Measurements from ENCODE around the gene SP9. TPM values are rescaled to one million over a fixed set of nuclear protein-coding genes. Genes with fewer than 3 reads are reported as not detected.

Gene SP9
- total and polyA plus RNA-seq, 10 donors = not detected

- Histone ChIP-seq H3K27ac (no peak overlapping the region), H3K36me3 (no peaks in the 10 kb centered on the region), H3K27me3 (replicated peaks in 1 of 7) (peaks cover 12 to 97% (median 57%) of the 10 kb centered on the region in 7 donors), H3K4me1 (peaks cover 11 to 37% (median 33%) of the 10 kb centered on the region in 6 donors), H3K4me3 (peak overlapping the region; percentile 29 to 65 (median 44)), H3K9me3 (no peaks in the 10 kb centered on the region)
- DNase-seq = no peak
- TF ChIP-seq CTCF (IDR thresholded peaks at IDR 0.05 in 8 of 11, conservative IDR thresholded peaks at IDR 0.05 in 3 of 11) (no peak), POLR2AphosphoS5 (IDR thresholded peaks at IDR 0.05) (no peak), POLR2A (IDR thresholded peaks at IDR 0.05) (no peak)
- 57 to 59% (median 58%) methylated on average over 30 of the region's 30 CpGs for WGBS, 5 donors
- intact Hi-C loops (cut with DNase I; ENCODE audit: low total_unique reads) = no loop called here
Observed at GRCh38 chr2:174325373-174326160, 9.2 kb upstream of the SP9 start.

- peak; percentile 85 for DNase-seq
- TF ChIP-seq POLR2A (IDR thresholded peaks at IDR 0.05) (no peak), POLR2AphosphoS5 (IDR thresholded peaks at IDR 0.05) (no peak), CTCF (IDR thresholded peaks at IDR 0.05 in 8 of 11, conservative IDR thresholded peaks at IDR 0.05 in 3 of 11) (no peak)
- Histone ChIP-seq H3K27me3 (replicated peaks in 1 of 7) (peaks cover 12 to 99% (median 65%) of the 10 kb centered on the region in 7 donors), H3K4me3 (peak overlapping the region; percentile 29 to 65 (median 44)), H3K27ac (no peak overlapping the region), H3K4me1 (peaks cover 11 to 37% (median 33%) of the 10 kb centered on the region in 6 donors), H3K9me3 (no peaks in the 10 kb centered on the region), H3K36me3 (no peaks in the 10 kb centered on the region)
- WGBS, 5 donors = 1 to 2% (median 1%) methylated on average over 27 to 63 of the region's 63 CpGs
- intact Hi-C loops (cut with DNase I; ENCODE audit: low total_unique reads) = no loop called here
Observed at GRCh38 chr2:174326161-174327020, 8.4 kb upstream of the SP9 start.

- Histone ChIP-seq H3K9me3 (no peaks in the 10 kb centered on the region), H3K4me1 (peaks cover 11 to 38% (median 34%) of the 10 kb centered on the region in 6 donors), H3K27ac (no peak overlapping the region), H3K4me3 (peak overlapping the region in 6 of 8 donors; percentile 29 to 65 (median 46)), H3K36me3 (no peaks in the 10 kb centered on the region), H3K27me3 (replicated peaks in 1 of 7) (peaks cover 18 to 99% (median 73%) of the 10 kb centered on the region in 7 donors)
- DNase-seq = peak; percentile 85
- 5 to 9% (median 6%) methylated on average over 23 to 41 of the region's 41 CpGs for WGBS, 5 donors
- TF ChIP-seq POLR2A (IDR thresholded peaks at IDR 0.05) (no peak), CTCF (IDR thresholded peaks at IDR 0.05 in 8 of 11, conservative IDR thresholded peaks at IDR 0.05 in 3 of 11) (no peak), POLR2AphosphoS5 (IDR thresholded peaks at IDR 0.05) (no peak)
- intact Hi-C loops (cut with DNase I; ENCODE audit: low total_unique reads) = no loop called here
Observed at GRCh38 chr2:174327021-174327840, 7.5 kb upstream of the SP9 start.
